Fibroblast of peridontal ligament (primary cell): ENCODE measurements around the gene SEC22B.
A peak's percentile ranks its signal among the peaks of the same experiment; 100 is the strongest.
"Not testable (repeated sequence)": the region's sequence is repeated elsewhere in the genome, so short reads cannot be mapped to it uniquely, and the experiment has no call there.

Experiments
- DNase-seq: peaks from one replicate; pipeline ENCODE4 v3.0.0-alpha.2; 2010; ENCODE audit errors: extremely low read depth

The SEC22B gene

DNA sequence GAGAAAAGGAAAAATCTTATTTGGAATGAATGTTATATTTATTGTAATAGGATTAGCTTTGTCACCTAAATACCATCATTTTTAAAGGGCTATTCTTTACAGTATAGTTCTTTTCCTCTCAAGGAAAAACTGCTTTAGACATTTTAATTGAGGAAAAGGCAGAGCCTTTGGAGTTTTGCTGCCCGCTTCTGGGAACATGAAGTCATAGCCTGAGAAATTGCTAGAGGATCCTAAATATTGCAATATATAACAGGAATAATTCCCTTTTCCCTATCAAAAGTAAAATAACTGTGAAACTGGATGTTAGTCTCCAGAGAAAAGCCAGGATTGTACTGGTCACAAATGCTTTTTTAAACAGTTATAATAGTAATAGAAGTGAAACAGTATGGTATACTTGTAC lies 30.5 kb downstream of the SEC22B start:
- not testable (repeated sequence) for DNase-seq

DNA sequence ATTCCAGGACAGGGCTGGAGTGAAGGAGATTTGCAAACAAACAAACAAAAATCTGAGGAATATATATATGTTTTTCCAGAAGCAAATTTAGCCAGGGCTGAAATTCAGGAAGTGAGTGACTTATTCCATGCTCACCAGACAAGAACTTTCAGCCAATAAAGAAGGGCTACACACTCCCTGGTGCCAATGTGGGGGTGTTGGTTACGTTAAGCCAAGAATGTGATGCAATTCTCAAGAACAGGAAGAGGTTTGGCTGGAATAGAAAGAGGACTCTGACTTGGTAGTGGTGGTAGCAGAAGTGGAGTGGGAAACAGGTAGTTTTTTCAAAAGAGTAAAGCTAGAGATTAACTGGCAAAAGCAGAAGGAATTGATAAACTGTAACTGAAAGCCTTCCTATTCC lies 31.7 kb downstream of the SEC22B start:
- not testable (repeated sequence) for DNase-seq

DNA sequence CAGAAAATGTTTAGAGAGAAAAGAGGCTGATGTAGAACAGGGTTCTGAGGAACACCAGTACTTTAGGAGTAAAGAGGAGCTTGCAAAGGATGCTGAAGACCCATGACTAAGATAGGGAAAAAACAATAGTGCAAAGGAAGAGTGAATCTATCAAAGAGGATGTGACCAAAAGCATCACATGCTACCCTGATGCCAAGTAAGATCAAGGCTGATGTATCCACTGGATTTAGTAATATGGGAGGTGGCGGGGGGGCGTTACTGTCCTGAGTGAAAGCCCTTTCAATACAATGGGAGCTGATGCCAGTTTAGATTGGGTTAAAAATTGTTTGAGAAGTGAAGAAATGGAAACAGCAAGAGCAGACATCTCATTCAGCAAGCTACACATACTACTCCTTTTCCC lies 32.2 kb downstream of the SEC22B start:
- not testable (repeated sequence) for DNase-seq

DNA sequence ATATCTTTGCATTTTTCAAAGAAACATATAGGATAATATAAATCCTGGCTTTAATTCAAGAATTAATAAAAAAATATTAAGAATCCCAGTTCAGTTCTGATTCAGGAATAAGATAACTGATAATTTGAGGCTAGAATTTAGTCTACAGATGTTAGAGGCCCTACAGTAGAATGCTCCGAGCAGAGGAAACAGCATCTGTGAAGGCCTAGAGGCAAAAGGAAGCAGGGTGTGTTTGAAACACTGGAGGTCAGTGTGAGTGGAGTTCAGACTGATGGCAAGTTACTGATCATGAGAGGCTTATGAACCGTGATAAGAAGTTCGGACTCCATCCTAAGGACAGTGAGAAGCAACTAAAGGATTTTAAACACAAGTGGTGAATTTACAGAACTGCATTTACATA lies 33.0 kb downstream of the SEC22B start:
- DNase-seq, result peak; percentile 46

DNA sequence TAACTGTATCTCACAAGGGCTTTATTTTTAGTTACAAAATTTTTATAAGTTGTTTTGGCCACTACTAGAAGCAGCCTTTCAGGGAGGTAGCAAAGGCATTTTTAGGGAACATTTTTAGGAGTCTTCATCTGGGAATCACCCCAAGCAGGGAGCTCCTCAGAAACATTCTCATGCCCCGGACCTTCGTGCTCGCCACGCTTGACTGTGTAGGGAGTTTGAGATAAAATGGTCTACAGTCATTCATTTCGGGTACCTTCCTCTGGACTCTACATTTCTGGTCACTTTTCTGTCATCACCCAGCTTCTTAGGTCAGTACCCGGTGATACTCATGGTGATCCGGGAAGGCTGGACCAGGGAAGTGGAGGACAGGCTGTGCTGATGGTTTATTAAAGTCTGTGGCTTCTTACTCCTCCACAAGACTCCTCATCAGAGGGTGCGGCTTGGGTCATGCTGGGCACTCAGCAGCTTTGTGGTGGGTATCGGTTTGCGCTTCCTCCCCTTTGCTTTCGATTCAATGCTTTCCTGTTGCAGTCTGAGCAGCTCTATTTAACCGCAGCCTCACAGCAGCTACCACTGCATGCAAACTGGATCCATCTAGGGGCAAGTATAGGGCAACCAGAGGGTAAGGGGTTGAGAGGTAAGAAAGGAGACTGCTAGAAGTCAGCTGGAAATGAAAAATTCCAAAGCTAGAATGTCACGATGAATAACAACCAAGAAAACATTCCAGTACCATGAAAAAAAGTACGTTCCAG lies 33.6 kb downstream of the SEC22B start:
- DNase-seq, result peak; percentile 75

DNA sequence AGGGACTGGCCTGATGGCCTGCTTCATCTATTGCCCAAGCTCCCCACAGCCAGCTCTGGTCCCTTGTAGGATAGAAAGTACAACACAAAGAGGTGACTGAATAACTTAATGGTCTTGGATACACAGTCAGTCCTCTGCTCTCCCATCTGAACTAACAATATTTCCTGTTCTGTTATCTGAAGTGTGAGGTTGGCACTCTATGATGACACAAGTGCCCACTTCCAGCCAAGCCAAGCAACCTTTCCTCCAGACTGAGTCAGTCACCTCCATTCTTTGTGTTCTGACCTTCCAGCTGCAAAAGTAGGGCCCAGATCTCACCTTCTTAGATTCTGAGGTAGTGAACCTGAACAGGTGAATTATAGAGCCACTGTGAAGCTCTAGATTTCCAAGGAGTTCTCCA lies 34.5 kb downstream of the SEC22B start:
- DNase-seq, result not testable (repeated sequence)

DNA sequence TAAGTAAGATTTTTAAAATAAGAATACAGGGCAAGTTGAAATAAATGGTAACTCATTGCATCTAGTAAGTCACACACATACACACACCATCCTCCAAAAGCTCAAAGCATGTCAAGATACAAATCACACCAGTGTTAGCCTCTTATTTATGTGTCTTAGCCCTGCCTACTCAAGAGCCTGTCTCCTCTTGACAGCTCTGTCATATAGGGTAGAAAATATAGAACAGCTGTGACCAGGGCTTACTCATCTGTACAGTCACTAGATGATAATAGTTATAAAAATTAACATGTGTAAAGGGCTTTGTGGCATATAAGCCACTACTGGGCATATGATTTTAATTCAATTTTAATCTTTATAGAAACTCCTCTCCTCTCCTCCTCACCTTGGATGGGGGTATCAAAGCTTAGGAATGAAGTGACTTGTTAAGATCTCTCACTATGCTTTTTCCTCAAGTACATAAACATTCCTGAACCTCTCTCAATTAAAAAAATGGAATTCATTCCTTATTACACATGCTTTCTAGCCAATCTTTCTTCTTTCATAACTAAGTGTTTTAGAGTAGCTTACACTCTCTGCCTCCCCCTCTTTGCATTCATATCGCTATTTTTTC lies 35.6 kb downstream of the SEC22B start:
- DNase-seq, result not testable (repeated sequence)

DNA sequence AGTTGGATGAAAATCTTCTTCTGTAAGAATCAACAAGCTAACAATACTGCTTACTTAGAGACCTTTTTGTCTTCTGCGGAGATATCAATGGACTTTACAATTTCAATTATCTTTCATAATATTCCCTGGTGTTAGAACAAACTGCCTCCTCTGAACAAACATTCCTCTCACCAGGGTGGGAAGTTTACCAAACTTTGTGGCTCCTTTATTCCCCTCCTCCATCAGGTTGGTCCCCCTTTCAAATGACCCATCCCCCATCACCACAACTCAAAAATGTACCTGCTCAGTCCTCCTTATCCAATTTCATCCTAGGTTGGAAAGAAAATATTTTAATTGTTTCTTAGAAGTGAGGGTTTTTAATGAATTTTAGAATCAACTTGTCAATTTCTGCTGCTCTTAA lies 40.2 kb downstream of the SEC22B start:
- not testable (repeated sequence) for DNase-seq

DNA sequence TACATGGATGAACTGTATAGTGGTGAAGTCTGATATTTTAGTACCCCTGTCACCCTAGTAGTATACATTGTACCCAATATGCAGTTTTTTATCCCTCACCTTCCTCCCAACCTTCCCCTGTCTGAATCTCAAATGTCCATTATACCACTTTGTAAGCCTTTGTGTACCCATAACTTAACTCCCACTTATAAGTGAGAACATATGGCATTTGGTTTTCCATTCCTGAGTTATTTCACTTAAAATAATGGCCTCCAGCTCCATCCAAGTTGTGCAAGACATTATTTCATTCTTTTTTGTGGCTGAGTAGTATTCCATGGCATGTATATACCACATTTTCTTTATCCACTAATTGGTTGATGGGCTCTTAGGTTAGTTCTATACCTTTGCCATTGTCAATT lies 42.4 kb downstream of the SEC22B start:
- DNase-seq, result not testable (repeated sequence)

DNA sequence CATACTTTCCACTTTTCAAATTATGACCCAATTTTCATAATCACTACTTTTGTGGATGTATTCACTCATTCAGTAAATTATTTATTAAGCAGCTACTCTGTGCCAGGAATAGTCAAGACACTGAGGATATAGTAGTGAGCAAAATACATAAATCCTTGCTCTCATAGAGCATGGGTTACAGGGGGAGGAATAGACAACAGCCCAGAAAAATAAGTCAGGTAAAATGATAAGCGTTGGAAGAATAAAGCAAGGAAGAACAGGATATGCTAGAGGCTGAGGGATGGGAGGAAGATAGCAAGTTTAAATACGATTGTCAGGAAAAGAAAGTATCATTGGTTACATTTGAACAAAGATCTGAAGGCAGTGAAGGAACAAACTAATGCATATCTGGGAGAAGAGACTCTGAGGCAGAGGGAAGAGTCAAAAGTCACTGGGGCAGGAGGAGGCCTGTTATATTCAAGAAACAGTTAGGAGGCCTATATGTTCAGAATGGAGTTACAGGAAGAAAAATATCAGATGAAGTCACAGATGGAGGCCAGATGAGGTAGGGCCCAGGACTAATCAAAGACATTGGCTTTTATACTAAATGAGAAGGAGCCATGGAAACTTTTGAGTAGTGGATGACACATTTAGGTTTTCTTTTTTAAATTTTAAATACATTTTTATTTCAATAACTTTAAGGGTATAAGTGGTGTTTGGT lies 42.9 kb downstream of the SEC22B start:
- DNase-seq, result peak; percentile 19

DNA sequence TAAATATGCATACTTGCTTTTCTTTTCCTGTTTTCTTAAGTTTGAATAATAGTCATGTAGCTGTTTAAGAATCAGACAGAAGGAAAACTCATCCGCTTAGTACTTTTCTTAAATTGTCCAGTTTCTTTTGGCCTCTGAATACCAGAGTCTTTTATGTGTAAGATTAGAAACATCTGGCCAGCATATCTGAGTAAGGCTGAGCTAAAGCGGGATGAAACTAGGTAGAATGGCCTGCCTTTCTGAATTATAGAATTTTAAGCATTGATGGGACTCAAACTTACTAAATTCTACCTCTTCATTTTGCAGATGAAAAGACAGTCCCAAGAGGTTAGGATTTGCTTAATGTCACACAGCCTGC lies 43.9 kb downstream of the SEC22B start:
- DNase-seq, result not testable (repeated sequence)

DNA sequence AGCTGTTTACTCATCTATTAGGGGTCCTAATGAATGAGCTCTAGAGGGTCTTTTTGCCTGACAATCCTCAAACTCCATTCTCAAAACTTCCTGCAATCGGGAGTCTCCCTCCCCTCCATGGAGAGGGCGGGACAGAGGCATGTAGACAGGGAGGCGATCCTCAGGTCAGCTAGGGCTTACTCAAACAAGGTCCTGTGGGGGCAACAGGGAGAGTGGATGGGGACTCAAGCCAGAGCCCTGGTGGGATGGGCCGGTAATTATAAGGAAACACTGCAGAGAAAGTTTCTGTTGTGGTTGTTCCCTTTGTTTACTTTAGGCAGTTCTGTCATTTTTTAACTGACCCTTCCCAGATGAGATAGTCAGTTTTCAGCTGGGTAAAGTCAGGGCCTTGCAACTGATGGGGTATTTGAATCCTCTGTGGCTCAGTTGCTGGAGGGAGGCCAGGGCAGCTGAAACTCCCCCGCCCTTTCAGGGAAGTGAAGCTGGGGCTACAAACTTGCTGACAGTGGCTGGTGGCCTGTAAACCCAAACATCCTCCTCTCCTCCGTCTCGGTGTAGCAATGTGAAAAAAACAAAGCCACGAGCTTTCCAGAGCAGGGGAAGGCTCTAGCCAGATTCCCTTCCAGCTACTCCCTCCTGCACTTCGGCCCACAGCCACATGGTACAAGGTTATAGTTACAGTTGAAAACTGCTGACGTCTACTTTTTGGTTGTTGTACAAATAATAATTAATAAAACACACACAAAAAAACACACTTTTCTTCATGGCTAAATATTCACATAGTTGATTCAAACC lies 44.5 kb downstream of the SEC22B start:
- peak; percentile 86 for DNase-seq

DNA sequence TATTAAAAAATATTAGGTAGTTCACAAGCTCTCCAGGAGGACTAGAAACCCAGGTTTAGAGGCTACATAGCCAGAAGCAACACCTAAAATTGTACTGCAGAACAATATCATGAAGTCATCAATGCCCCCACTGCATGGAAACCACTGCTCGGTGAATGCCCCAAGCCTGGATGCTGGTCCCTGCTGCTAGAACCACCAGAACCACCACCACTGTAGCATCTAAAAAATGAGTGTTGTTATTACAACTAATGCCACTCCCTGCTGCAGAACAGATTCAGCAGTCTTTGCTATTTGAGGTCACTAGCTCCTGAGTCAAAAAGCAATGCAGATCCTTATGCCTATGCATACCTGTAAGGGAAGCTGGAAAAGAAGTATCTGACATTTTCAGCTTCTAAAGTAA lies 48.4 kb downstream of the SEC22B start:
- DNase-seq, result not testable (repeated sequence)

DNA sequence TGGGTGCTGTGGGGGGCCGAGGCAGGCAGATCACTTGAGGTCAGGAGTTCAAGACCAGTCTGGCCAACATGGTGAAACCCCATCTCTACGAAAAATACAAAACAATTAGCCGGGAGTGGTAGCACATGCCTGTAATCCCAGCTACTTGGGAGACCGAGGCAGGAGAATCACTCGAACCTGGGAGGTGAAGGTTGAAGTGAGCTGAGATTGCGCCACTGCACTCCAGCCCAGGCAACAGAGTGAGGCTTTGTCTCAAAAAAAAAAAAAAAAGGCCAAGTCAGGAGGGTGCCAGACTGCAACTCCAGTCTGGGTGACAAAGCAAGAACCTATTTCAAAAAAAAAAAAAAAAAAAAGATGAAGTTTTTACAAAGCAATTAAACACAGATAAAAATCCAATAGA lies 50.1 kb downstream of the SEC22B start:
- DNase-seq, result not testable (repeated sequence)

DNA sequence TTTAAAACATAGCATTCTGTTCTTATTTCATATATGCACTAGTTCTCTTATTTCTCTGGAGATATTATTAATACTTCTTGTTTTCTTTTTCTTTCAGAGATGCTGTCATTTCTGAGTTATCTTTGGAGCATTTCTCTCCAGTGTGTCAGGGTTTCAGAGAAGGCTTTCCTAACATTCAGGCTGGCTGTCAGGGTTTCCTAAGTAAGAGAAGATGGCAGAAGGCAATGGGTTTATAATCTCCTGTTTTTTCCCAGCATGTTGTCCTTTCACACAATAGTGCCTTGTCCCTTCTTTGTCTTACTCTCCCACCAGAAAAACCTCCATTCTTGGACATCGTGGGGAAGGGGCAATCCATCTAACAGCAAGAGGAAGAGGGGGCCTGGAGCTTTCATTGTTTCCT lies 51.7 kb downstream of the SEC22B start:
- not testable (repeated sequence) for DNase-seq

DNA sequence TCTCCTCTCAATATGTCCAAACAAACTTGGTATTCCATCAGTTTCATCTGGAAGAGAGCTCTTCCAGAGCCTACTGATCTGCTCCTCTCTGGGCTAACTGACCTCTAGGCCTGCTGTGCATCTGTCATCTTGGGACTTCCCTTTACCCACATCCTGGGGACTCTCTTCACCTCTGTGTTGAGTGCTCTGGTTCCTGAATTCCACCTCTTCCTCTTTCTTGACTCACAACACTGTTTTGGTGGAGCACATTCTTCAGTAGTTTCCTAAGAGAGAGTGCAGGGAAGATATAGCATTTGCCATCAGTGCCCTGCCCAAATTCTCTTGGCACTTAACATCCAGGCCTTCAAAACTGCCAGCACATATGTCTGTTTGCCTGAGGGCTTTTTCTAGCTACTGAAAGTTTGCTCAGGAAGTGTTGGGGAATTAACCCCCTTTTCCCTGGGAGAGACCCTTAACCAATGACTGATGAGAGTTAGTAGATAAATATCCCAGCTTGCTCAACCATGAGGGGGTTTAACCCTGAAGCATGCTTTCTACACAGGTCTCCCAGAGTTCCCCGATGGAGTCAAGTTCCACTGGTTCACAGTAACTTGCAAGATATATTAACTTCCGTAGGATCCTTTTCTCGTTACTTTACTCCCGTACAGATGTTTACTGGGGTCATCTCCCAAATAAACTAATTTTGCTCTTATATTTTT lies 52.4 kb downstream of the SEC22B start:
- not testable (repeated sequence) for DNase-seq

DNA sequence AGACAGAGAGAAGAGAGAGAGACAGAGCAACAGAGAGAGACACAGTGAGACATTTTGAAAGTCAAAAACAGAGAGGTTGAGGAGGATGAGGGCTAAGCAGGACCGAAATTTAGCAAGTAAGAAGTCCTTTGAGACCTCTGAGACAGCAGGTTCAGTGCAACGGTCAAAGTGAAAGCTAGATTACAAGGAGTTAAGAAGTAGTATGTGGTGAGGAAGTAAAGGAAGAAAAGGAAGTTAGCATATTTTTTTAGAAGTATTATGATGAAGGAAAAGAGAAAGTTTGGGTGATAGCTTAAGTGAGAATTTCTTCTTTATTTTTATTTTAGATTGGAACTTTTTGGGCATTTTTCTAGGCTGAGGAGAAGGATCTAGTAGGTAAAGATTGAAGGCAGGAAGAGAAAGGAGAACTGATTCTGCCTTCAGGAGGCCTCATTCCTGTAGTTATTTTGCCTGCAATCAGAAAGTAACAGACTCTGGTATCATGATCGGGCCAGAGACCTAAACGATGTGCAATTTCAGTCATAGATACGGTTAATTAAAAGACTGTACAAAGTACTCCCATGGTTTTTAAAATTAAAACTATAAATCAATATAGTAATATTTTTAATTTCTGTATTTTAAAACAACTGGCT lies 53.9 kb downstream of the SEC22B start:
- not testable (repeated sequence) for DNase-seq

DNA sequence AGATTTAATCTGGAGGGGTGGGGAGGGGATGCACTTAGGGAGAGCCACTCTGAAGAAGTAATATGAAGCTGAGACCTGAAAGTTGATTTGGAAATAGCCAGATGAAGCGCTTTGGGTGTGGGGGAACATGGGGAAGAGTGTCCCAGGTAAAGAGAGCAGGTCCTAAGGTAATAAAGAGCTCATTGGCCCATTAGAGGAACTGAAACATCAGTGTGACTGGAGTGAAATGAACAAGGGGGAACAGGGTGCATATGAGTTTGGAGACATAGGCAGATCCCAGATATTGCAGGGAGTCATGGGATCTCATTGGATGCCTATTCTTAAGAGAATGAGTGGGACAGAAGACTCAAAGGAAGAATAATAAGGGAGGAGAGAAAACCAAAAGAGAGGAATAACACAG lies 54.5 kb downstream of the SEC22B start:
- not testable (repeated sequence) for DNase-seq

DNA sequence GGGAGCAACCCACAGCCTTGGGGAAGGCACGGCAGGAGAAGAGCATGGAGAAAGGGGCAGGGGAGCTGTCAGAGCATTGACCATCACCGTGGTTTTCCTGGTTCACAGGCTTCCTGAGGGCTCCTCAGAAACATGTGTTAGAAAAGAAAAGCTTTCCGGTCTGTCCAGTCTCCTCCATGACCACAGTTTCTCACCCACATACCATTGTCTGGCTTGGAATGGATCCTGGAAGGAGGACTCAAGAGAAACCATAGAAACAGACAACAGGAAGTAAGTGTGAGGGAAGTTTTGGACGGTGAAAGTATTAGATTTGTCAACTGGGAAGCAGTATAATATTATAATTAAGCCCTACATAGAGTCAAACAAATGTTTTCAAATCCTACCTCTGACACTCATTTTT lies 55.8 kb downstream of the SEC22B start:
- DNase-seq, result not testable (repeated sequence)

DNA sequence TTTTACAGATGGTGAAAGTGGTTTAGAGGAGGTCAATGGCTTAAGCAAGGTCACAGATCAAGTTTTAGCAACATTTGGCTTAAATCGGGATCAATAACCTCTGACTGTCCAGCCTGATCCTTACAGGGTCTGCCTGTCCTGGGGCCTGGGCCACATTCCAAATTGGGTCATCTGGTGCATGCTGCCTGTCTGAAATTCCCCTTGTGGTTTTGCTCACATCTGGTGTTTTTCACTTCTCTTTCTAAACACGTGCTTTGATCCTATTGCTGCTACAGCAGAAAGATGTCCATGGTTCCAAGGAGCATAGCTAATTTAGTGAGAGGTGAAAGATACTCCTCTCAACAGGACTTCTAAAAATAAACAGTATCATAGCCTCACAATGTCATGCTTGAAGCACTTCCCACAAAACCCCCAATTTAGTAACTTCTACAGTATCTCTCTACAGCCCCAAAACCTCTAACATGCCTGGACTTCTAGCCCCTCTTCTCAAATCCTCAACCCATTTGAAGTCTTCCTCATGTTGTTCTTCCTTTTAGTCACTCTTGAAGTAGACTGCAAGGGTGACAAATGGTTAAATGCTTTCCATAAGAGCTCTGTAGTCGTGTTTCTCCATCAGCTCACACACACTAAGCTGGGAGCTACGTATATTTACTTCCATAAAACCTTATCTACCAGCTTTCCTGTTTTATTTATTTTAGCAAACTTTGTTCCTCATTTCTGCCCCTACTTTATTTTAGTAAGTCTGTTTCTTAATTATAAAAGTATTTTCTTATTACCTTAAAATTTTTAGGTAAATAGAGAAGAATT lies 58.7 kb downstream of the SEC22B start:
- DNase-seq, result peak; percentile 44
